NCI-H748 treated with DMSO at 0.1 percent for 48 hours (cell line): ENCODE data around the gene NR4A2.

Experiments
- DNase-seq: peaks from one replicate; lab custom pipeline; 2025; lab: John Stamatoyannopoulos, UW

The NR4A2 gene

GRCh38 chr2:156332534-156333273 is at the start of gene NR4A2:
Gene NR4A2, minus strand, starts transcription at chr2:156332721. Its CDS starts 2,535 bp downstream, at chr2:156330186.
- peak; percentile 79 for DNase-seq

- no peak for DNase-seq
Observed at GRCh38 chr2:156380117-156380645, 47.7 kb upstream of the NR4A2 start.

DNA sequence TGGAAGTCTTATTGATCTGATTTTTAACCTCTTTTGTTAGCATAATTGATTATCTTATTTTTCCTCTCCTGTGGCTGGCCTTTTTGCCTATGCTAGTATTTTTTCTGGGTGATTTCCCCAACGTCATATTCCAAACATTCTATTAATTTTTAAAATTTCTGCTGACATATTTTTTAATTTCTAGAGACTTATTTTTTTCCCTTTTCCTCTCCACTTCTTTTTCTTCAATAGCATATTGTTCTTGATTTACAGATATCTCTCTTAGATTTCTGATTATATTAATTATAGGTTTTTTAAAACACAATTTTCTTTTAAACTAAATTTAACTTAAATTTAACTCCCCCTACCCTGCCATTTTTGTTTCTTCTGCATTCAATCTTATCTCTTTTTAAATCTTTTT is 47.2 kb upstream of the NR4A2 start:
- no peak for DNase-seq

DNA sequence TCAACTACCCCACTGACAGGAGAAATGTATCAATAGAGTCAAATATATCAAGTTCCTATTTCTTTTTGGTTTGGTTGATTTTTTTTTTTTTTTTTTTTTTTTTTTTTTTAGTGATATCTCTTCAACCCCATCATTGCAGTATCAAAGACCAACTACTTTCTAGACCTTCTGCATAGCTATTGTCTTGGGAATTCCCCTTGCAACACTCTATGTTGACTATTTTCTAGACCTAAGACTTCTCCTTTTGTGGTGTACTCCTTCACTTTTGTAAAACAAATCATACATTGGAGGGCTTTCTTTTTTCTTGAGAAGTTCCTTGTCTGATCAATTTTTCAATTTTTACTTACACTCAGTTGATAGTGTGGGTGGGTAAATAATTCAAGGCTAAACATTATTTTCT is 46.5 kb upstream of the NR4A2 start:
- no peak for DNase-seq

- no peak for DNase-seq
Observed at GRCh38 chr2:156366753-156367152, 34.2 kb upstream of the NR4A2 start.

GRCh38 chr2:156363141-156363540 is 30.6 kb upstream of the NR4A2 start:
- DNase-seq, result no peak

- DNase-seq, result no peak
Observed at GRCh38 chr2:156356014-156356754, 23.7 kb upstream of the NR4A2 start.

DNA sequence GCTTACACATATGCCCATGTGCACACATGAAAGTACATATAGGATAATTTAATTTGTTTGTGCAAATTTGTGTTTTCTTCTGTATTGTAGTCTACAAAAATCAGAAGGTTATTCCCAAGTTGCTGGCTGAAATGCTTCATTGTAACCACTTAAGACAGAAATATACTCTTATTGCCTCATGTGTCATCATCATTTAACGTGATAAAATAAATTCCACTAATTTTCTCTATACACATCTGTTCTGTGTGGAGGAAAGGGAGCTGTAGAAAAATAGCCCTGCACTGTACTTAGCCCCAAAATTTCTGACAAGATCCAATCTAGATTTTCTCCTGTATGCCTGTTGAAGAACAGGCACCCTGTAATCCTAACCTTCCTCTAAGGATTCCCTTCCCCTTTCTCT is 20.4 kb upstream of the NR4A2 start:
- no peak for DNase-seq

DNA sequence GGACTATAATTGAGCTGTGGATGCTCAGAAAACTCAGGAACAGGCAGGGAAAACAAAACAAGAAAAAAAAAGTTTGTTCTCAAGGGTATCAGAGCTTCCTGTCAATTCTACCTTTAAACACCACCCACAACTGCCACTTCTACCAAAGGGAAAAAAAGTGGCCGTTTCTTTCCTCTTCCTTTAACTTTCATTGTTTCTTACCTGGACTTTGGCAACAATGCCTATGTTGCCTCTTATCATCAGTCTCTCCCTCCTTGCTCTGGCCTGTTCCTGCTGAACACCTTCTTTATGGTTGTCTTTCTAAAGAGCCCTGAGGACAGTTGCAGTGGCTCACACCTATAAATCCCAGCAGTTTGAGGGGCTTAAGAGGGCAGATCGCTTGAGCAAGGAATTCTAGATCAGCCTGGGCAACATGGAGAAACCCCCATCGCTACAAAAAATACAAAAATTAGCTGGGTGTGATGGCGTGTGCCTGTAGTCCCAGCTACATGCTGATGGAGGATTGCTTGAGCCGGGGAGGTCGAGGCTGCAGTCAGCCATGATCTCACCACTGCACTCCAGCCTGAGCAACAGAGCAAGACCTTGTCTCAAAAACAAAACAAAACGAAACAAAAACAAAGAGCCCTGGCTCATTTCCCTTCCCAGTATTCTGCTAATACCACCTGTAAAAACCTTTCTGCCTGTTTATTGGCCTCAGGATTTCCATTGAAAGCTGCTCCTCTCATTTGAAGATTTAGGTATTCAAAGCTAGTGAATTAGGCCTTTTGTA is 18.0 kb upstream of the NR4A2 start:
- DNase-seq, result no peak

- DNase-seq, result no peak
Observed at GRCh38 chr2:156349605-156350004, 17.1 kb upstream of the NR4A2 start.

GRCh38 chr2:156349161-156349560 is 16.6 kb upstream of the NR4A2 start:
- DNase-seq, result no peak

DNA sequence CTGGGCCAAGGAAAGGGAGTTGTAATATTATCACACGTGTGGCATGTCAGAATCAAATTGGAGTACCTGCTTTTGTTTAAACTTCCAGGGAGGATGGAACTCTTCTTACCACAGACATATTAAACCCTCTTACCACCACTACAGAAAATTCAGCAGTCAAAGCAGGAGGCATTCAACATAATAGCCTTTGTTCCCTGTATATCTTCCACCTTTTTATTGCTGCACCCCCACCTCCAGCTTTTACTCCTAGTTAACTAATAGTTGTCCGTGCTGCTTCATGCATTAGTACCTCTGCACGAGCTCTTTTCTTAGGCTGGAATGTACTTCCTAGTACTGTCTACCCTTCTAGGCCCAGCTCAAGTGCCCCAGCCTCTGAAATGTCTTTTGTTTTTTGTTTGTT is 14.9 kb upstream of the NR4A2 start:
- no peak for DNase-seq

DNA sequence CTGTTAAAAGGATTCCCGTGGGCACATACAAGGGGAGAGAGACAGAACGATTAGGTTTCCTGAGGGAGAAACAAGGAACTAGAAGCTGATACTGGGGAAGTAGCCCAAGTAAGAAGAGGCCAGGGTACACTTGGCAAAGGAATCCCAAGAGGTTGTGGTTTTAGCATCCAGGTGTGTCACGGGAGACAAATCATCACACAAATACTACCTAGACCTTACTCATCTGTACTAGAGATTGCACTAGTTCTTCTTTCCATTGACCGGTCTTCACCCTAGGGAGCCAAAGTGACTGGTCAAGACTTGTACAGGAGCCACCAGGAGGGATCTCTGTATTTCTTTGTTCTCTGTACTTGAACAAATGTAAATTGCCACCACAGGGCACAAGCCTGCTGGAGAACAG is 14.2 kb upstream of the NR4A2 start:
- DNase-seq, result no peak

DNA sequence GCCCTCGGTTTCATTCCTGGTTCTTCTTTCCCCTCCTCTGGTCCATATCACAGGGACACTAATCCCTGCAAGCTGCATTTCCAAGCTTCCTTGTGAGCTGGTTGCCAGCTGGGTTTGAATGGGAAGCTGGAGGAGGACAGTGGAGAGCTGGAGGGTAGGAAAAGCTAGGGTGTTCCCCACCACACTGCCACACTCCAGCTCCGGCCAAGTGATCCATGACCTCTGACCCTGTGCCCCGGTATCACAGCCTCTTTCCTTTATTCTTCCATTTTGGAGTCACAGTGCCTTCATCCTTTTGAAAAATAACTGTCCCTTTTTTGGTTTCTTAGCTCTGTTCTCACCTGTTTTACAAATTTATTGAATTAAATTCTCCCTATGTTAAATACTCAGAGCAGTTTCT is 13.1 kb upstream of the NR4A2 start:
- no peak for DNase-seq

GRCh38 chr2:156343940-156344301 is 11.4 kb upstream of the NR4A2 start:
- DNase-seq, result no peak

DNA sequence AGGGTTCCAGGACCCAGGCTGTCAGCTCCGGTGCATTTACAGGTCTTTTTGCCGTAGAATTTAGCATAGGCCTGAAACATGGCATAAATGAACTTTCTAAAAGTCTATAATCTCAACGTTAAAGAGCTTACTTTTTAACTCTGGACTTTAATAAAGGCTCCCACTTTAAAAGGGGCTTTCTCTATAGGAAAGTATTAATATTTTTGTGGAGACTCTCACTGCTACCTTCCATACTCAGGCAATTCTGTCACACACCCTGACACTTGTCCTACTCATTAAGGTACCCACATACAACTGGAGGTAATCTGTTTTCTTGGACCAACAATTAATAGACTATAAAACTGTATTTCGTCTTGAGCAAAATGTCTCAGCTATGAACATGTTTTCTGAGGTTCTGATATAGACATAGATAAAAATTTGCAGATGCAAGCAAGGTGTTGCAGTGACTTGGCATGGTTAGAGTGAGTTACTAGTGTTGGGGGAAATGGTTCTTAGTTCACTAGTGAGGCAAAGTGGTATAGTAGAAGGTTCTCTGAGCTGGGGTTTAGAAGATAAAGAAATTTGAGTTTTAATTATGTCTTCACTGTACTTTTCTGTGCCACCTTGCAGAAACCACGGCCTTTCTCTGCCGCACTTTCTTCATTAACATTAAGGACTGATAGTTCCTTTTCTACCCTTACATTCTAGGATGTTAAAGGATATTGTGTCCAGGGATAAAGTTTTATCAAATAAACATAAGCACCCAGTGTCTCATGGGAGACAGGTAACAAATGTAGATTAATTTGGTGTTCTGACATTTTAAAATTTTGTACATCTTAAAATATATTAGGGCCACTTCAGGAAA is 10.8 kb upstream of the NR4A2 start:
- no peak for DNase-seq

- DNase-seq, result peak; percentile 81
Observed at GRCh38 chr2:156342254-156343095, 10.0 kb upstream of the NR4A2 start.

DNA sequence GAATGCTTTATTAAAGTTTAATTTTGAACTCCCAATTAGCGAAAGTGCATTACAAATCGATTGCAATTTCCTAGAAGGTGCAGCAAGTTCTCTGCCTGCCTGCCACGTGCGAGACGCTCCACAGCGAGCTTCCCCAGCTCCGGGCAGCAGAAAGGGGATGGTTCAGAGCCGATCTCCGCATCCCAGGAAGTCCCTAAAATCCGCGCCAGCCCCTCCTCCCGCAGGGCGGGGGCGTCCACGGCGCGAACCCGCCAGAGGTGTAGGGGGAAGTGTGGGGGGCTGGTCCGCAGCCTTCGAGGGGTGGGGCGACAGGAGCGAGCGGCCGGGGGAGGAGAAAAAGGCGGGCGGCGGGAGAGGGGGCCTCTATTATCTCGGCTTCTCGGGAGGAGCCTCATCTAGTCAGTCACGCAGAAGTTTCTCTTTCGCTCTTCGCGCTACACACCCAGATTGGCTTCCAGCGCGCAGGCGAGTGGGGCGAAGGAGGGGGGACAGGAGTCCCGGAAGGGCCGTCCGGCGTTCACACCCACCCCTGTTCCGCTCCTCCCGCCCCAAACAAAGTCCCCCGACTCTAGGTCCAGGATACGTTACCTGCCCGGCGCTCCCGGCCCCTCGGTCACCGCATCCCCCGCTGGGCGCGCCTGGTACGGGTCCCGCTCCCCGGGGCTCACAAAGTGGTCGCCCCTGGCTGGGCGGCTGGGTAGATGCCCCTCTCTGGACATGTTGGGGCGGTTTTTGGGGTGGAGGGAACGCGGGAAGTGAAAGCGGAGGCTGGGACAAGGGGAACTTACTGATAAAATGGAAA is 9.1 kb upstream of the NR4A2 start:
- peak; percentile 90 for DNase-seq

GRCh38 chr2:156340804-156341451 is 8.4 kb upstream of the NR4A2 start:
- DNase-seq, result peak; percentile 61
